Esophagus muscularis mucosa (tissue), 3 donors: Measurements from ENCODE around the gene SIAH2.

Experiments
- POLR2A ChIP-seq: fragments of 450-650 bp; IDR thresholded peaks from one replicate; pipeline ENCODE4 v1.6.1; 2017; ENCODE audit warnings: antibody characterized with exemption, moderate library complexity, mild to moderate bottlenecking, low read depth
- TF ChIP-seq, protein P1 (sequence below), 3 experiments: fragments of 200-600 bp in 2 of 3; fragments of 450-650 bp in 1 of 3; sonication (generic) in 2 of 3; IDR thresholded peaks; one replicate each; pipeline ENCODE4 v1.5.1; 2017 to 2019; ENCODE audit warnings: antibody characterized with exemption in 3 of 3, mild to moderate bottlenecking in 2 of 3, moderate library complexity in 1 of 3

DNA sequence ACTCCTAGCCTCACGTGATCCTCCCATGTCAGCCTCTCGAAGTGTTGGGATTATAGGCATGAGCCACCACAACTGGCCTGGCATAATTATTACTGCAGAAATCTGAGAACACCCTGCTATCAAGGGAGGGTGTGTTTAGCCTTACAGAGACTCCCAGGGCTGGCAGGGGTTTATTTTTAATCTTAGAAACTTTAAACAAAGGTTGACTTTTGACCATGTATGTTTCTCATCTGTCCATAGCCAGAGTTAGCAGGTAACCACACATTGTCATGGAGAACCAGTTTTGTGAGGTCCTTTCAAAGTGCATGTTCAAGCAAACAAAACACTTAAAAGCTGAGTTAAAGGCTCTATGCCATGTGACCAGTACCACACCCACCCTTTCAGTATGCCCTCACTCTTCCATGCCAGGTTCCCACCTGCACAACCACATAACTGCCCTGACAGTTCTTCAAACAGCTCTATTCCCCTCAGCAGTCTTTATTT lies 11.1 kb downstream of the SIAH2 start:
- TF ChIP-seq, protein P1, sequence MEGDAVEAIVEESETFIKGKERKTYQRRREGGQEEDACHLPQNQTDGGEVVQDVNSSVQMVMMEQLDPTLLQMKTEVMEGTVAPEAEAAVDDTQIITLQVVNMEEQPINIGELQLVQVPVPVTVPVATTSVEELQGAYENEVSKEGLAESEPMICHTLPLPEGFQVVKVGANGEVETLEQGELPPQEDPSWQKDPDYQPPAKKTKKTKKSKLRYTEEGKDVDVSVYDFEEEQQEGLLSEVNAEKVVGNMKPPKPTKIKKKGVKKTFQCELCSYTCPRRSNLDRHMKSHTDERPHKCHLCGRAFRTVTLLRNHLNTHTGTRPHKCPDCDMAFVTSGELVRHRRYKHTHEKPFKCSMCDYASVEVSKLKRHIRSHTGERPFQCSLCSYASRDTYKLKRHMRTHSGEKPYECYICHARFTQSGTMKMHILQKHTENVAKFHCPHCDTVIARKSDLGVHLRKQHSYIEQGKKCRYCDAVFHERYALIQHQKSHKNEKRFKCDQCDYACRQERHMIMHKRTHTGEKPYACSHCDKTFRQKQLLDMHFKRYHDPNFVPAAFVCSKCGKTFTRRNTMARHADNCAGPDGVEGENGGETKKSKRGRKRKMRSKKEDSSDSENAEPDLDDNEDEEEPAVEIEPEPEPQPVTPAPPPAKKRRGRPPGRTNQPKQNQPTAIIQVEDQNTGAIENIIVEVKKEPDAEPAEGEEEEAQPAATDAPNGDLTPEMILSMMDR (IDR thresholded peaks at IDR 0.05), result no peak
- TF ChIP-seq POLR2A, result no peak
